Neuronal stem cell (in vitro differentiated cells): ENCODE measurements around the gene RGS14.
"Not testable (repeated sequence)": the region's sequence is repeated elsewhere in the genome, so short reads cannot be mapped to it uniquely, and the experiment has no call there.

Experiments used
- DNase-seq: peaks from one replicate; pipeline ENCODE4 v3.0.0-alpha.2; 2013; ENCODE audit warnings: low spot score
- H2AFZ ChIP-seq: one replicate; pipeline ENCODE4 v1.6.1; 2013; ENCODE audit warnings: mild to moderate bottlenecking, low read length, inconsistent platforms
- H2AK5ac ChIP-seq: 2 replicates; pipeline ENCODE4 v1.6.1; 2013; ENCODE audit warnings: low read depth, mild to moderate bottlenecking, inconsistent platforms, low read length, moderate library complexity, mixed read lengths
- H2BK120ac ChIP-seq: 2 replicates; pipeline ENCODE4 v1.6.1; 2013; ENCODE audit warnings: low read depth, mild to moderate bottlenecking, inconsistent platforms, low read length, moderate library complexity, mixed read lengths
- H2BK12ac ChIP-seq: one replicate; pipeline ENCODE4 v1.6.1; 2013; ENCODE audit warnings: low read length, inconsistent platforms
- H2BK15ac ChIP-seq: 2 replicates; pipeline ENCODE4 v1.6.1; 2013; ENCODE audit warnings: mild to moderate bottlenecking, low read length, inconsistent platforms, mixed read lengths
- H2BK5ac ChIP-seq: one replicate; pipeline ENCODE4 v1.6.1; 2013; ENCODE audit warnings: inconsistent platforms, mild to moderate bottlenecking, low read length, moderate library complexity
- H3K14ac ChIP-seq: one replicate; pipeline ENCODE4 v1.6.1; 2013; ENCODE audit warnings: low read length, inconsistent platforms
- H3K18ac ChIP-seq: 2 replicates; pipeline ENCODE4 v1.6.1; 2013; ENCODE audit warnings: low read length, inconsistent platforms
- H3K23ac ChIP-seq: 2 replicates; pipeline ENCODE4 v1.6.1; 2013; ENCODE audit warnings: low read depth, mild to moderate bottlenecking, mixed read lengths, low read length, inconsistent platforms; ENCODE audit not compliant: poor library complexity
- H3K27ac ChIP-seq: replicated peaks from 3 replicates; pipeline ENCODE4 v1.5.1; 2013; ENCODE audit warnings: low read length, inconsistent platforms
- H3K27me3 ChIP-seq, 3 experiments: 2 replicates each; pipeline ENCODE4 v1.6.1; 2013; ENCODE audit warnings: low read length in 3 of 3, mild to moderate bottlenecking in 2 of 3, inconsistent platforms in 1 of 3, low read depth in 1 of 3, mixed read lengths in 1 of 3, moderate library complexity in 1 of 3; ENCODE audit not compliant: control insufficient read depth in 3 of 3, insufficient read depth in 3 of 3
- H3K36me3 ChIP-seq, 2 donors: replicated peaks in 1 of 2; 2 replicates each; pipeline ENCODE4 v1.6.1; 2013; ENCODE audit warnings: low read length in 2 of 2; ENCODE audit not compliant: control insufficient read depth in 2 of 2, insufficient read depth in 2 of 2
- H3K4ac ChIP-seq: 2 replicates; pipeline ENCODE4 v1.6.1; 2013; ENCODE audit warnings: inconsistent platforms, mild to moderate bottlenecking, low read length, moderate library complexity
- H3K4me1 ChIP-seq, 2 donors: 1 replicate in 1 of 2; 2 replicates in 1 of 2; pipeline ENCODE4 v1.6.1; 2013; ENCODE audit warnings: low read length in 2 of 2, low read depth in 1 of 2; ENCODE audit not compliant: control insufficient read depth in 2 of 2, insufficient read depth in 1 of 2
- H3K4me2 ChIP-seq: one replicate; pipeline ENCODE4 v1.6.1; 2013; ENCODE audit warnings: mild to moderate bottlenecking, low read length, inconsistent platforms; ENCODE audit not compliant: insufficient read depth, poor library complexity, severe bottlenecking
- H3K4me3 ChIP-seq, 2 donors: 2 replicates each; pipeline ENCODE4 v1.5.1; 2013; ENCODE audit warnings: low read length in 2 of 2, mild to moderate bottlenecking in 2 of 2, inconsistent platforms in 1 of 2, moderate library complexity in 1 of 2
- H3K79me1 ChIP-seq: one replicate; pipeline ENCODE4 v1.6.1; 2013; ENCODE audit warnings: low read depth, mild to moderate bottlenecking, inconsistent platforms, low read length, moderate library complexity
- H3K9ac ChIP-seq: one replicate; pipeline ENCODE4 v1.6.1; 2013; ENCODE audit warnings: mild to moderate bottlenecking, low read depth, low read length, inconsistent platforms; ENCODE audit not compliant: poor library complexity
- H3K9me3 ChIP-seq, 2 donors: replicated peaks in 1 of 2; 2 replicates each; pipeline versions ENCODE3 to v1.6.1; 2013; ENCODE audit warnings: low read length in 2 of 2, mild to moderate bottlenecking in 2 of 2, inconsistent platforms in 1 of 2, low read depth in 1 of 2, mixed read lengths in 1 of 2, moderate library complexity in 1 of 2; ENCODE audit not compliant: control insufficient read depth in 2 of 2, insufficient read depth in 1 of 2
- H4K8ac ChIP-seq: one replicate; pipeline ENCODE4 v1.6.1; 2013; ENCODE audit warnings: low read depth, mild to moderate bottlenecking, inconsistent platforms, low read length, moderate library complexity
- H4K91ac ChIP-seq: one replicate; pipeline ENCODE4 v1.6.1; 2013; ENCODE audit warnings: low read length, low read depth, mild to moderate bottlenecking, inconsistent platforms; ENCODE audit not compliant: poor library complexity
- WGBS, 2 donors: extraction: QIAGEN DNeasy Blood & Tissue Kit; methylation state at CpG; one replicate each; pipeline ENCODE4 v1.1.7; 2013; ENCODE audit warnings: missing lambda C conversion rate in 2 of 2, mixed read lengths in 1 of 2; ENCODE audit not compliant: insufficient read length in 2 of 2, insufficient replicate concordance in 1 of 2; ENCODE audit errors: extremely low coverage in 2 of 2; 5-methylcytosine and 5-hydroxymethylcytosine counted together

Gene RGS14

GRCh38 chr5:177375516-177375915 is 17.8 kb downstream of the RGS14 start:
- not testable (repeated sequence) for H2BK12ac ChIP-seq, H3K14ac ChIP-seq, H2BK5ac ChIP-seq, H3K4me1 ChIP-seq, H3K27me3 ChIP-seq, H2BK120ac ChIP-seq, H3K9me3 ChIP-seq, H3K9ac ChIP-seq, H2BK15ac ChIP-seq, H3K27ac ChIP-seq, H3K4me3 ChIP-seq, H3K36me3 ChIP-seq, H3K79me1 ChIP-seq, DNase-seq, H3K18ac ChIP-seq, H2AFZ ChIP-seq, H3K23ac ChIP-seq, H3K4me2 ChIP-seq, H4K91ac ChIP-seq, H4K8ac ChIP-seq, H2AK5ac ChIP-seq, H3K4ac ChIP-seq
- WGBS, 2 donors = no CpG with 5 or more reads among the region's 5 CpGs

- H3K18ac ChIP-seq = no peak overlapping the region
- H4K91ac ChIP-seq = no peak overlapping the region
- no peaks in the 10 kb centered on the region for H3K9me3 ChIP-seq
- no peak overlapping the region for H3K4me3 ChIP-seq
- H2BK15ac ChIP-seq = no peak overlapping the region
- H2BK12ac ChIP-seq = no peak overlapping the region
- no peak overlapping the region for H2AK5ac ChIP-seq
- no peak overlapping the region for H3K9ac ChIP-seq
- no peak overlapping the region for H2AFZ ChIP-seq
- H2BK5ac ChIP-seq = no peak overlapping the region
- H3K27ac ChIP-seq = no peak overlapping the region
- no peak overlapping the region for H3K14ac ChIP-seq
- DNase-seq = no peak
- H3K4me1 ChIP-seq = peaks cover under 1 to 4% of the 10 kb centered on the region in 2 donors
- H3K4ac ChIP-seq = no peak overlapping the region
- no peaks in the 10 kb centered on the region for H3K79me1 ChIP-seq
- peaks cover 2 to 7% of the 10 kb centered on the region in 2 donors for H3K36me3 ChIP-seq
- no peak overlapping the region for H2BK120ac ChIP-seq
- WGBS, 2 donors = no CpG with 5 or more reads among the region's 11 CpGs
- no peak overlapping the region for H4K8ac ChIP-seq
- H3K27me3 ChIP-seq = no peaks in the 10 kb centered on the region
- no peak overlapping the region for H3K4me2 ChIP-seq
- no peak overlapping the region for H3K23ac ChIP-seq
Observed at GRCh38 chr5:177376107-177376506, 18.4 kb downstream of the RGS14 start.

- Histone ChIP-seq H3K4ac (no peak overlapping the region), H2BK5ac (peak overlapping the region; percentile 34), H3K4me2 (no peak overlapping the region), H4K8ac (peak overlapping the region; percentile 2), H3K27me3 (peaks cover 0 to 8% (median 2%) of the 10 kb centered on the region in 3 experiments), H2BK120ac (no peak overlapping the region), H2BK12ac (no peak overlapping the region), H3K9me3 (no peaks in the 10 kb centered on the region), H3K23ac (peak overlapping the region; percentile 30), H3K18ac (peak overlapping the region; percentile 63), H3K4me1 (peaks cover 0 to 3% of the 10 kb centered on the region in 2 donors), H3K14ac (no peak overlapping the region), H2AFZ (no peak overlapping the region), H2BK15ac (peak overlapping the region; percentile 30), H3K79me1 (no peaks in the 10 kb centered on the region), H3K4me3 (no peak overlapping the region), H3K9ac (no peak overlapping the region), H3K36me3 (no peaks in the 10 kb centered on the region), H4K91ac (no peak overlapping the region), H3K27ac (no peak overlapping the region), H2AK5ac (peak overlapping the region; percentile 84)
- no peak for DNase-seq
- WGBS, 2 donors = no CpG with 5 or more reads among the region's 8 CpGs
Observed at GRCh38 chr5:177377851-177378776, 20.4 kb downstream of the RGS14 start.
